8988T (cell line): ENCODE measurements around the gene LY6G6D.

Source experiments
- DNase-seq: peaks from one replicate; pipeline ENCODE4 v3.0.0; 2011

Gene LY6G6D

GRCh38 chr6:31737315-31737990 lies 22.3 kb downstream of the LY6G6D start:
- no peak for DNase-seq

GRCh38 chr6:31737991-31738979 lies 23.1 kb downstream of the LY6G6D start:
- DNase-seq: no peak

- peak; percentile 91 for DNase-seq
Measured at GRCh38 chr6:31739639-31740396, 24.7 kb downstream of the LY6G6D start, which contains the start of gene MSH5. Gene MSH5, plus strand, starts transcription at chr6:31740005. Its CDS starts 462 bp downstream, at chr6:31740467.

GRCh38 chr6:31740397-31741223 lies 25.5 kb downstream of the LY6G6D start:
- DNase-seq: no peak

GRCh38 chr6:31741815-31742214 lies 26.7 kb downstream of the LY6G6D start:
- no peak for DNase-seq

GRCh38 chr6:31742894-31743293 lies 27.7 kb downstream of the LY6G6D start:
- no peak for DNase-seq

GRCh38 chr6:31744422-31744821 lies 29.3 kb downstream of the LY6G6D start:
- no peak for DNase-seq

GRCh38 chr6:31749301-31750036 lies 34.3 kb downstream of the LY6G6D start:
- no peak for DNase-seq

- no peak for DNase-seq
Measured at GRCh38 chr6:31750411-31751022, 35.4 kb downstream of the LY6G6D start.

- DNase-seq: no peak
Measured at GRCh38 chr6:31752739-31753319, 37.7 kb downstream of the LY6G6D start.

GRCh38 chr6:31758281-31758680 lies 43.1 kb downstream of the LY6G6D start:
- DNase-seq: no peak

GRCh38 chr6:31760790-31761189 lies 45.6 kb downstream of the LY6G6D start:
- DNase-seq: no peak

- no peak for DNase-seq
Measured at GRCh38 chr6:31761343-31761742, 46.2 kb downstream of the LY6G6D start.

- DNase-seq: no peak
Measured at GRCh38 chr6:31762356-31762755, 47.2 kb downstream of the LY6G6D start, which contains the start of gene SAPCD1. Gene SAPCD1, plus strand, starts transcription at chr6:31762656. Its CDS starts 399 bp downstream, at chr6:31763055.

GRCh38 chr6:31762878-31763618 lies 47.9 kb downstream of the LY6G6D start:
- no peak for DNase-seq

- DNase-seq: no peak
Measured at GRCh38 chr6:31763619-31763940, 48.4 kb downstream of the LY6G6D start.

GRCh38 chr6:31764198-31764597 lies 49.0 kb downstream of the LY6G6D start:
- no peak for DNase-seq

- no peak for DNase-seq
Measured at GRCh38 chr6:31765559-31765909, 50.4 kb downstream of the LY6G6D start.

GRCh38 chr6:31765910-31766794 lies 51.0 kb downstream of the LY6G6D start:
- DNase-seq: no peak
